GM23338 (cell line): ENCODE measurements around the gene NPTXR. TPM values are rescaled to one million over a fixed set of nuclear protein-coding genes. Genes with fewer than 3 reads are reported as not detected.

ENCODE experiments used
- ATAC-seq: fragments of 200-7000 bp; cut with Tn5 transposase; 3 replicates; pipeline ENCODE4 v1.9.1; 2020
- DNase-seq: peaks from one replicate; pipeline ENCODE4 v3.0.0-alpha.2; 2015; ENCODE audit warnings: low spot score
- H2AFZ ChIP-seq: fragments of 200-600 bp; sonication (generic); 2 replicates; pipeline ENCODE4 v1.8.0; 2016; ENCODE audit warnings: antibody characterized with exemption, mild to moderate bottlenecking, moderate library complexity
- H3F3A ChIP-seq: fragments of 200-600 bp; sonication (generic); replicated peaks from 2 replicates; pipeline ENCODE4 v1.8.0; 2017; ENCODE audit warnings: antibody characterized with exemption, mixed run types, low read depth
- H3K27ac ChIP-seq: fragments of 200-600 bp; sonication (generic); 2 replicates; pipeline ENCODE4 v1.6.1; 2016; ENCODE audit warnings: low read depth
- H3K27me3 ChIP-seq: fragments of 200-600 bp; sonication (generic); 2 replicates; pipeline ENCODE4 v1.8.0; 2016; ENCODE audit warnings: mild to moderate bottlenecking, mixed run types, moderate library complexity; ENCODE audit not compliant: insufficient read depth
- H3K36me3 ChIP-seq: fragments of 200-600 bp; sonication (generic); 2 replicates; pipeline ENCODE4 v1.8.0; 2016; ENCODE audit warnings: mild to moderate bottlenecking; ENCODE audit not compliant: insufficient read depth
- H3K4me1 ChIP-seq: fragments of 200-600 bp; sonication (generic); 2 replicates; pipeline ENCODE4 v1.8.0; 2016; ENCODE audit warnings: mild to moderate bottlenecking, moderate library complexity; ENCODE audit not compliant: insufficient read depth
- H3K4me2 ChIP-seq: fragments of 200-600 bp; sonication (generic); 2 replicates; pipeline ENCODE4 v1.7.1; 2017; ENCODE audit warnings: mixed run types
- H3K4me3 ChIP-seq: fragments of 200-600 bp; sonication (generic); 2 replicates; pipeline ENCODE4 v1.6.1; 2016; ENCODE audit warnings: mixed run types
- H3K79me2 ChIP-seq: fragments of 200-600 bp; sonication (generic); replicated peaks from 2 replicates; pipeline ENCODE4 v1.8.0; 2017; ENCODE audit warnings: mild to moderate bottlenecking; ENCODE audit not compliant: insufficient read depth
- H3K9me2 ChIP-seq: fragments of 200-600 bp; sonication (generic); 2 replicates; pipeline ENCODE4 v1.8.0; 2017; ENCODE audit not compliant: insufficient read depth
- H4K20me1 ChIP-seq: fragments of 200-600 bp; sonication (generic); replicated peaks from 2 replicates; pipeline ENCODE4 v1.8.0; 2017; ENCODE audit warnings: mild to moderate bottlenecking; ENCODE audit not compliant: insufficient read depth
- H3K27ac Mint-ChIP-seq: 2 replicates; pipeline ENCODE4 v1.8.0; 2020; ENCODE audit warnings: inconsistent platforms, mild to moderate bottlenecking, moderate library complexity, mixed read lengths
- H3K27me3 Mint-ChIP-seq: 3 replicates; pipeline ENCODE4 v1.8.0; 2022; ENCODE audit warnings: low read depth, mild to moderate bottlenecking, moderate library complexity, mixed read lengths, inconsistent platforms; ENCODE audit not compliant: insufficient read depth, poor library complexity
- H3K36me3 Mint-ChIP-seq: 3 replicates; pipeline ENCODE4 v1.8.0; 2021; ENCODE audit warnings: low read depth, mild to moderate bottlenecking, inconsistent platforms, moderate library complexity, mixed read lengths
- H3K4me1 Mint-ChIP-seq: 3 replicates; pipeline ENCODE4 v1.8.0; 2020; ENCODE audit warnings: mild to moderate bottlenecking, inconsistent platforms, mixed read lengths
- H3K4me3 Mint-ChIP-seq: 3 replicates; pipeline ENCODE4 v1.8.0; 2021; ENCODE audit warnings: moderate library complexity, mild to moderate bottlenecking, inconsistent platforms, mixed read lengths
- H3K9me3 Mint-ChIP-seq: 3 replicates; pipeline ENCODE4 v1.8.0; 2020; ENCODE audit warnings: moderate library complexity, mild to moderate bottlenecking, inconsistent platforms, mixed read lengths
- CREB1 ChIP-seq: fragments of 250-450 bp; sonication (Bioruptor Pico); IDR thresholded peaks from 2 replicates; pipeline ENCODE4 v1.5.0; 2020; ENCODE audit warnings: low read depth, mild to moderate bottlenecking, moderate library complexity
- ETS1 ChIP-seq: IDR thresholded peaks from 2 replicates; pipeline ENCODE4 v1.6.1; 2016; ENCODE audit warnings: antibody characterized with exemption
- EZH2 ChIP-seq: fragments of 200-600 bp; sonication (generic); IDR thresholded peaks from one replicate; pipeline ENCODE4 v1.8.0; 2017; ENCODE audit warnings: antibody characterized with exemption, mild to moderate bottlenecking, low read depth; ENCODE audit not compliant: unreplicated experiment
- EZH2phosphoT487 ChIP-seq: fragments of 200-600 bp; sonication (generic); IDR thresholded peaks from one replicate; pipeline ENCODE4 v1.8.1; 2018; ENCODE audit warnings: antibody characterized with exemption; ENCODE audit not compliant: unreplicated experiment
- JUNB ChIP-seq: IDR thresholded peaks from one replicate; pipeline ENCODE4 v1.6.1; 2016; ENCODE audit warnings: antibody characterized with exemption; ENCODE audit not compliant: unreplicated experiment
- NANOG ChIP-seq: IDR thresholded peaks from 2 replicates; pipeline ENCODE4 v1.6.1; 2016; ENCODE audit warnings: antibody characterized with exemption, borderline replicate concordance
- POLR2AphosphoS5 ChIP-seq: IDR thresholded peaks from 2 replicates; pipeline ENCODE4 v1.6.1; 2016; ENCODE audit warnings: antibody characterized with exemption, low read depth
- ZNF114 ChIP-seq: fragments of 250-450 bp; sonication (Bioruptor Pico); IDR thresholded peaks from 2 replicates; pipeline ENCODE4 v1.5.0; 2020; ENCODE audit warnings: mild to moderate bottlenecking, moderate library complexity
- ZNF331 ChIP-seq: fragments of 250-450 bp; sonication (Bioruptor Pico); IDR thresholded peaks from 2 replicates; pipeline ENCODE4 v1.5.0; 2020; ENCODE audit warnings: low read depth, mild to moderate bottlenecking, moderate library complexity
- polyA plus RNA-seq: library from polyadenylated mRNA; unstranded; fragments of >200 nt; fragmentation: Nextera tagmentation; extraction: Ambion mirVana; gene quantifications from 2 replicates; pipeline ENCODE4 v1.2.1, GENCODE V29; 2016
- total RNA-seq: library from RNA; depleted of rRNA; stranded (reverse); fragments of >200 nt; shearing (Covaris generic); gene quantifications from 2 replicates; pipeline ENCODE4 v1.2.3, GENCODE V29; 2014
- TF ChIP-seq, protein P1 (sequence below): fragments of 250-450 bp; sonication (Bioruptor Pico); IDR thresholded peaks from 2 replicates; pipeline ENCODE4 v1.5.0; 2020; ENCODE audit warnings: mild to moderate bottlenecking, moderate library complexity
- TF ChIP-seq, protein P2 (sequence below): IDR thresholded peaks from one replicate; pipeline ENCODE4 v1.6.1; 2018; ENCODE audit warnings: antibody characterized with exemption; ENCODE audit not compliant: unreplicated experiment

Gene NPTXR
- total and polyA plus RNA-seq, 2 experiments from 2014 or later: 0.89 to 13.4 TPM

GRCh38 chr22:38783095-38783615 is 60.7 kb downstream of the NPTXR start (continued):
- TF ChIP-seq, protein P1, sequence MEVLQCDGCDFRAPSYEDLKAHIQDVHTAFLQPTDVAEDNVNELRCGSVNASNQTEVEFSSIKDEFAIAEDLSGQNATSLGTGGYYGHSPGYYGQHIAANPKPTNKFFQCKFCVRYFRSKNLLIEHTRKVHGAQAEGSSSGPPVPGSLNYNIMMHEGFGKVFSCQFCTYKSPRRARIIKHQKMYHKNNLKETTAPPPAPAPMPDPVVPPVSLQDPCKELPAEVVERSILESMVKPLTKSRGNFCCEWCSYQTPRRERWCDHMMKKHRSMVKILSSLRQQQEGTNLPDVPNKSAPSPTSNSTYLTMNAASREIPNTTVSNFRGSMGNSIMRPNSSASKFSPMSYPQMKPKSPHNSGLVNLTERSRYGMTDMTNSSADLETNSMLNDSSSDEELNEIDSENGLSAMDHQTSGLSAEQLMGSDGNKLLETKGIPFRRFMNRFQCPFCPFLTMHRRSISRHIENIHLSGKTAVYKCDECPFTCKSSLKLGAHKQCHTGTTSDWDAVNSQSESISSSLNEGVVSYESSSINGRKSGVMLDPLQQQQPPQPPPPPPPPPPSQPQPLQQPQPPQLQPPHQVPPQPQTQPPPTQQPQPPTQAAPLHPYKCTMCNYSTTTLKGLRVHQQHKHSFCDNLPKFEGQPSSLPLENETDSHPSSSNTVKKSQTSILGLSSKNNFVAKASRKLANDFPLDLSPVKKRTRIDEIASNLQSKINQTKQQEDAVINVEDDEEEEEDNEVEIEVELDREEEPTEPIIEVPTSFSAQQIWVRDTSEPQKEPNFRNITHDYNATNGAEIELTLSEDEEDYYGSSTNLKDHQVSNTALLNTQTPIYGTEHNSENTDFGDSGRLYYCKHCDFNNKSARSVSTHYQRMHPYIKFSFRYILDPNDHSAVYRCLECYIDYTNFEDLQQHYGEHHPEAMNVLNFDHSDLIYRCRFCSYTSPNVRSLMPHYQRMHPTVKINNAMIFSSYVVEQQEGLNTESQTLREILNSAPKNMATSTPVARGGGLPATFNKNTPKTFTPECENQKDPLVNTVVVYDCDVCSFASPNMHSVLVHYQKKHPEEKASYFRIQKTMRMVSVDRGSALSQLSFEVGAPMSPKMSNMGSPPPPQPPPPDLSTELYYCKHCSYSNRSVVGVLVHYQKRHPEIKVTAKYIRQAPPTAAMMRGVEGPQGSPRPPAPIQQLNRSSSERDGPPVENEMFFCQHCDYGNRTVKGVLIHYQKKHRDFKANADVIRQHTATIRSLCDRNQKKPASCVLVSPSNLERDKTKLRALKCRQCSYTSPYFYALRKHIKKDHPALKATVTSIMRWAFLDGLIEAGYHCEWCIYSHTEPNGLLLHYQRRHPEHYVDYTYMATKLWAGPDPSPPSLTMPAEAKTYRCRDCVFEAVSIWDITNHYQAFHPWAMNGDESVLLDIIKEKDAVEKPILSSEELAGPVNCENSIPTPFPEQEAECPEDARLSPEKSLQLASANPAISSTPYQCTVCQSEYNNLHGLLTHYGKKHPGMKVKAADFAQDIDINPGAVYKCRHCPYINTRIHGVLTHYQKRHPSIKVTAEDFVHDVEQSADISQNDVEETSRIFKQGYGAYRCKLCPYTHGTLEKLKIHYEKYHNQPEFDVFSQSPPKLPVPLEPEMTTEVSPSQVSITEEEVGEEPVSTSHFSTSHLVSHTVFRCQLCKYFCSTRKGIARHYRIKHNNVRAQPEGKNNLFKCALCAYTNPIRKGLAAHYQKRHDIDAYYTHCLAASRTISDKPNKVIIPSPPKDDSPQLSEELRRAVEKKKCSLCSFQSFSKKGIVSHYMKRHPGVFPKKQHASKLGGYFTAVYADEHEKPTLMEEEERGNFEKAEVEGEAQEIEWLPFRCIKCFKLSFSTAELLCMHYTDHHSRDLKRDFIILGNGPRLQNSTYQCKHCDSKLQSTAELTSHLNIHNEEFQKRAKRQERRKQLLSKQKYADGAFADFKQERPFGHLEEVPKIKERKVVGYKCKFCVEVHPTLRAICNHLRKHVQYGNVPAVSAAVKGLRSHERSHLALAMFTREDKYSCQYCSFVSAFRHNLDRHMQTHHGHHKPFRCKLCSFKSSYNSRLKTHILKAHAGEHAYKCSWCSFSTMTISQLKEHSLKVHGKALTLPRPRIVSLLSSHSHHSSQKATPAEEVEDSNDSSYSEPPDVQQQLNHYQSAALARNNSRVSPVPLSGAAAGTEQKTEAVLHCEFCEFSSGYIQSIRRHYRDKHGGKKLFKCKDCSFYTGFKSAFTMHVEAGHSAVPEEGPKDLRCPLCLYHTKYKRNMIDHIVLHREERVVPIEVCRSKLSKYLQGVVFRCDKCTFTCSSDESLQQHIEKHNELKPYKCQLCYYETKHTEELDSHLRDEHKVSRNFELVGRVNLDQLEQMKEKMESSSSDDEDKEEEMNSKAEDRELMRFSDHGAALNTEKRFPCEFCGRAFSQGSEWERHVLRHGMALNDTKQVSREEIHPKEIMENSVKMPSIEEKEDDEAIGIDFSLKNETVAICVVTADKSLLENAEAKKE: no peak
- no peak for TF ChIP-seq JUNB
- no peak for TF ChIP-seq CREB1 (CRISPR knock-in tag)
- no peak for TF ChIP-seq ZNF331
- no peak for TF ChIP-seq EZH2
- no peak for TF ChIP-seq NANOG
- TF ChIP-seq POLR2AphosphoS5: no peak
- TF ChIP-seq ZNF114: no peak

- H3K79me2 ChIP-seq: no peaks in the 10 kb centered on the region
- Mint-ChIP-seq H3K4me1 (peaks cover 8% of the 10 kb centered on the region), H3K9me3 (no peaks in the 10 kb centered on the region), H3K4me3 (no peak overlapping the region; the same call in 2 of the 3 replicates), H3K36me3 (no peaks in the 10 kb centered on the region; the same call in 2 of the 3 replicates), H3K27ac (peak overlapping the region; percentile 33; the same call in 1 of the 2 replicates), H3K27me3 (peaks cover 2% of the 10 kb centered on the region)
- H3K4me3 ChIP-seq: no peak overlapping the region
- H3K27me3 ChIP-seq: no peaks in the 10 kb centered on the region
- no peak overlapping the region for H3K27ac ChIP-seq
- H4K20me1 ChIP-seq: no peaks in the 10 kb centered on the region; the same call in 1 of the 2 replicates
- ATAC-seq: peak; percentile 88
- H3F3A ChIP-seq: no peaks in the 10 kb centered on the region
- no peak for DNase-seq
- no peak overlapping the region for H3K4me2 ChIP-seq
- H3K36me3 ChIP-seq: no peaks in the 10 kb centered on the region
- H3K4me1 ChIP-seq: no peaks in the 10 kb centered on the region
- H2AFZ ChIP-seq: no peak overlapping the region
- no peaks in the 10 kb centered on the region for H3K9me2 ChIP-seq
- TF ChIP-seq ETS1 (no peak), JUNB (no peak), NANOG (no peak), EZH2 (no peak), EZH2phosphoT487 (no peak), POLR2AphosphoS5 (no peak)
- TF ChIP-seq, protein P2, sequence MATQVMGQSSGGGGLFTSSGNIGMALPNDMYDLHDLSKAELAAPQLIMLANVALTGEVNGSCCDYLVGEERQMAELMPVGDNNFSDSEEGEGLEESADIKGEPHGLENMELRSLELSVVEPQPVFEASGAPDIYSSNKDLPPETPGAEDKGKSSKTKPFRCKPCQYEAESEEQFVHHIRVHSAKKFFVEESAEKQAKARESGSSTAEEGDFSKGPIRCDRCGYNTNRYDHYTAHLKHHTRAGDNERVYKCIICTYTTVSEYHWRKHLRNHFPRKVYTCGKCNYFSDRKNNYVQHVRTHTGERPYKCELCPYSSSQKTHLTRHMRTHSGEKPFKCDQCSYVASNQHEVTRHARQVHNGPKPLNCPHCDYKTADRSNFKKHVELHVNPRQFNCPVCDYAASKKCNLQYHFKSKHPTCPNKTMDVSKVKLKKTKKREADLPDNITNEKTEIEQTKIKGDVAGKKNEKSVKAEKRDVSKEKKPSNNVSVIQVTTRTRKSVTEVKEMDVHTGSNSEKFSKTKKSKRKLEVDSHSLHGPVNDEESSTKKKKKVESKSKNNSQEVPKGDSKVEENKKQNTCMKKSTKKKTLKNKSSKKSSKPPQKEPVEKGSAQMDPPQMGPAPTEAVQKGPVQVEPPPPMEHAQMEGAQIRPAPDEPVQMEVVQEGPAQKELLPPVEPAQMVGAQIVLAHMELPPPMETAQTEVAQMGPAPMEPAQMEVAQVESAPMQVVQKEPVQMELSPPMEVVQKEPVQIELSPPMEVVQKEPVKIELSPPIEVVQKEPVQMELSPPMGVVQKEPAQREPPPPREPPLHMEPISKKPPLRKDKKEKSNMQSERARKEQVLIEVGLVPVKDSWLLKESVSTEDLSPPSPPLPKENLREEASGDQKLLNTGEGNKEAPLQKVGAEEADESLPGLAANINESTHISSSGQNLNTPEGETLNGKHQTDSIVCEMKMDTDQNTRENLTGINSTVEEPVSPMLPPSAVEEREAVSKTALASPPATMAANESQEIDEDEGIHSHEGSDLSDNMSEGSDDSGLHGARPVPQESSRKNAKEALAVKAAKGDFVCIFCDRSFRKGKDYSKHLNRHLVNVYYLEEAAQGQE: no peak
Measured at GRCh38 chr22:38782402-38783094, 61.3 kb downstream of the NPTXR start.
